DOHH2 (cell line): ENCODE results near the gene PROM1.

Experiments used
- EZH2phosphoT487 ChIP-seq: fragments of 200-600 bp; sonication (generic); IDR thresholded peaks from 2 replicates; pipeline ENCODE4 v1.6.1; 2017; ENCODE audit warnings: borderline replicate concordance, mild to moderate bottlenecking, antibody characterized with exemption, low read length, moderate library complexity, mixed read lengths
- TF ChIP-seq, protein P1 (sequence below): fragments of 200-600 bp; sonication (generic); IDR thresholded peaks from one replicate; pipeline ENCODE4 v1.5.1; 2014; ENCODE audit warnings: antibody characterized with exemption, mild to moderate bottlenecking, low read depth, low read length; ENCODE audit not compliant: poor library complexity, severe bottlenecking

DNA sequence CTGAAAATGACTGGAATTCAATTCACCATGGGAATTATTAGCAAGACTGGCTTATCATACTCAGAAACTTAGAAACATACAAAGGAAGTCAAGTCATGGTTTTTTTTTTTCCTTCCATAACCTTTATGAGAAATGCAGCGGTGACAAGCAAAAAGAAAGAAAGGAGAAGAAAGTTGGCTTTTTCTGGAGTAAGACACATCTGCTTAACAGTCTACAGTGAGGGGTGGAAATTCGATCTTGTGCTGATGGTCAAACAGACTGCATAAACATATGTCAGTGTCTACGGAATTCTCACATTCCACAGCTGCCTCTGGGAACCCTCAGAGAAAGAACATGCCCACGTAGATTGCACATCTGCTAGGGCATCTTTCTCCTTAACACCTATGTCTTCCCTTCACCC, 54.6 kb downstream of the PROM1 start:
- TF ChIP-seq EZH2phosphoT487 = no peak
- TF ChIP-seq, protein P1, sequence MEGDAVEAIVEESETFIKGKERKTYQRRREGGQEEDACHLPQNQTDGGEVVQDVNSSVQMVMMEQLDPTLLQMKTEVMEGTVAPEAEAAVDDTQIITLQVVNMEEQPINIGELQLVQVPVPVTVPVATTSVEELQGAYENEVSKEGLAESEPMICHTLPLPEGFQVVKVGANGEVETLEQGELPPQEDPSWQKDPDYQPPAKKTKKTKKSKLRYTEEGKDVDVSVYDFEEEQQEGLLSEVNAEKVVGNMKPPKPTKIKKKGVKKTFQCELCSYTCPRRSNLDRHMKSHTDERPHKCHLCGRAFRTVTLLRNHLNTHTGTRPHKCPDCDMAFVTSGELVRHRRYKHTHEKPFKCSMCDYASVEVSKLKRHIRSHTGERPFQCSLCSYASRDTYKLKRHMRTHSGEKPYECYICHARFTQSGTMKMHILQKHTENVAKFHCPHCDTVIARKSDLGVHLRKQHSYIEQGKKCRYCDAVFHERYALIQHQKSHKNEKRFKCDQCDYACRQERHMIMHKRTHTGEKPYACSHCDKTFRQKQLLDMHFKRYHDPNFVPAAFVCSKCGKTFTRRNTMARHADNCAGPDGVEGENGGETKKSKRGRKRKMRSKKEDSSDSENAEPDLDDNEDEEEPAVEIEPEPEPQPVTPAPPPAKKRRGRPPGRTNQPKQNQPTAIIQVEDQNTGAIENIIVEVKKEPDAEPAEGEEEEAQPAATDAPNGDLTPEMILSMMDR = no peak
